ENCODE results near the gene GSKIP.
A peak's percentile ranks its signal among the peaks of the same experiment; 100 is the strongest.

GSKIP gene

GRCh38 chr14:96373538-96373937 is 10.2 kb downstream of the GSKIP start:
- Histone ChIP-seq H3K27ac (ENCODE audit: low read depth, low read length) (no peak overlapping the region), H3K27me3 (ENCODE audit: control insufficient read depth in 1 of 2, insufficient read depth in 2 of 2, low read length in 2 of 2) (no peaks in the 10 kb centered on the region), H3K36me3 (ENCODE audit: control insufficient read depth in 1 of 2, insufficient read depth in 2 of 2, low read length in 2 of 2) (no peaks in the 10 kb centered on the region), H3K4me3 (ENCODE audit: low read depth in 1 of 2, low read length in 2 of 2) (no peak overlapping the region), H3K9me3 (ENCODE audit: control insufficient read depth in 1 of 2, low read length in 2 of 2) (no peaks in the 10 kb centered on the region), H3K4me1 (ENCODE audit: control insufficient read depth in 1 of 2, insufficient read depth in 2 of 2, low read length in 2 of 2) (peaks cover 0 to 11% of the 10 kb centered on the region in 2 donors), H3K9ac (ENCODE audit: low read depth in 1 of 2, low read length in 2 of 2) (no peak overlapping the region)

- Histone ChIP-seq H3K27me3 (ENCODE audit: control insufficient read depth in 1 of 2, insufficient read depth in 2 of 2, low read length in 2 of 2) (no peaks in the 10 kb centered on the region), H3K4me3 (ENCODE audit: low read depth in 1 of 2, low read length in 2 of 2) (no peak overlapping the region), H3K9me3 (ENCODE audit: control insufficient read depth in 1 of 2, low read length in 2 of 2) (no peaks in the 10 kb centered on the region), H3K36me3 (ENCODE audit: control insufficient read depth in 1 of 2, insufficient read depth in 2 of 2, low read length in 2 of 2) (no peaks in the 10 kb centered on the region), H3K27ac (ENCODE audit: low read depth, low read length) (no peak overlapping the region), H3K4me1 (ENCODE audit: control insufficient read depth in 1 of 2, insufficient read depth in 2 of 2, low read length in 2 of 2) (peaks cover 0 to 5% of the 10 kb centered on the region in 2 donors), H3K9ac (ENCODE audit: low read depth in 1 of 2, low read length in 2 of 2) (no peak overlapping the region)
These were observed 12.8 kb downstream of the GSKIP start for GRCh38 chr14:96376093-96376492.

GRCh38 chr14:96380735-96381134 is 17.4 kb downstream of the GSKIP start:
- Histone ChIP-seq H3K36me3 (ENCODE audit: control insufficient read depth in 1 of 2, insufficient read depth in 2 of 2, low read length in 2 of 2) (peaks cover 11 to 24% of the 10 kb centered on the region in 2 donors), H3K4me3 (ENCODE audit: low read depth in 1 of 2, low read length in 2 of 2) (no peak overlapping the region), H3K27me3 (ENCODE audit: control insufficient read depth in 1 of 2, insufficient read depth in 2 of 2, low read length in 2 of 2) (no peaks in the 10 kb centered on the region), H3K9me3 (ENCODE audit: control insufficient read depth in 1 of 2, low read length in 2 of 2) (no peaks in the 10 kb centered on the region), H3K27ac (ENCODE audit: low read depth, low read length) (no peak overlapping the region), H3K4me1 (ENCODE audit: control insufficient read depth in 1 of 2, insufficient read depth in 2 of 2, low read length in 2 of 2) (peaks cover 0 to 5% of the 10 kb centered on the region in 2 donors), H3K9ac (ENCODE audit: low read depth in 1 of 2, low read length in 2 of 2) (no peak overlapping the region)

GRCh38 chr14:96383445-96383844 is 20.1 kb downstream of the GSKIP start:
- H3K36me3 ChIP-seq (ENCODE audit: control insufficient read depth in 1 of 2, insufficient read depth in 2 of 2, low read length in 2 of 2), result peaks cover 12 to 29% of the 10 kb centered on the region in 2 donors

GRCh38 chr14:96384053-96384452 is 20.7 kb downstream of the GSKIP start:
- Histone ChIP-seq H3K4me1 (ENCODE audit: control insufficient read depth in 1 of 2, insufficient read depth in 2 of 2, low read length in 2 of 2) (no peaks in the 10 kb centered on the region), H3K4me3 (ENCODE audit: low read depth in 1 of 2, low read length in 2 of 2) (no peak overlapping the region), H3K27me3 (ENCODE audit: control insufficient read depth in 1 of 2, insufficient read depth in 2 of 2, low read length in 2 of 2) (no peaks in the 10 kb centered on the region), H3K27ac (ENCODE audit: low read depth, low read length) (no peak overlapping the region), H3K9me3 (ENCODE audit: control insufficient read depth in 1 of 2, low read length in 2 of 2) (no peaks in the 10 kb centered on the region), H3K36me3 (ENCODE audit: control insufficient read depth in 1 of 2, insufficient read depth in 2 of 2, low read length in 2 of 2) (peaks cover 12 to 29% of the 10 kb centered on the region in 2 donors), H3K9ac (ENCODE audit: low read depth in 1 of 2, low read length in 2 of 2) (no peak overlapping the region)

More at GRCh38 chr14:96383445-96383844, 20.1 kb downstream of the GSKIP start:
- Histone ChIP-seq H3K9me3 (ENCODE audit: control insufficient read depth in 1 of 2, low read length in 2 of 2) (no peaks in the 10 kb centered on the region), H3K4me3 (ENCODE audit: low read depth in 1 of 2, low read length in 2 of 2) (no peak overlapping the region), H3K9ac (ENCODE audit: low read depth in 1 of 2, low read length in 2 of 2) (no peak overlapping the region), H3K27me3 (ENCODE audit: control insufficient read depth in 1 of 2, insufficient read depth in 2 of 2, low read length in 2 of 2) (no peaks in the 10 kb centered on the region), H3K27ac (ENCODE audit: low read depth, low read length) (no peak overlapping the region), H3K4me1 (ENCODE audit: control insufficient read depth in 1 of 2, insufficient read depth in 2 of 2, low read length in 2 of 2) (no peaks in the 10 kb centered on the region)

GRCh38 chr14:96384740-96385139 is 21.4 kb downstream of the GSKIP start:
- H3K27me3 ChIP-seq (ENCODE audit: control insufficient read depth in 1 of 2, insufficient read depth in 2 of 2, low read length in 2 of 2), result no peaks in the 10 kb centered on the region
- H3K4me1 ChIP-seq (ENCODE audit: control insufficient read depth in 1 of 2, insufficient read depth in 2 of 2, low read length in 2 of 2), result no peaks in the 10 kb centered on the region
- H3K9me3 ChIP-seq (ENCODE audit: control insufficient read depth in 1 of 2, low read length in 2 of 2), result no peaks in the 10 kb centered on the region
- peaks cover 12 to 29% of the 10 kb centered on the region in 2 donors for H3K36me3 ChIP-seq (ENCODE audit: control insufficient read depth in 1 of 2, insufficient read depth in 2 of 2, low read length in 2 of 2)
- no peak overlapping the region for H3K9ac ChIP-seq (ENCODE audit: low read depth in 1 of 2, low read length in 2 of 2)
- no peak overlapping the region for H3K4me3 ChIP-seq (ENCODE audit: low read depth in 1 of 2, low read length in 2 of 2)
- no peak overlapping the region for H3K27ac ChIP-seq (ENCODE audit: low read depth, low read length)

- no peak overlapping the region for H3K4me3 ChIP-seq (ENCODE audit: low read depth in 1 of 2, low read length in 2 of 2)
- no peaks in the 10 kb centered on the region for H3K9me3 ChIP-seq (ENCODE audit: control insufficient read depth in 1 of 2, low read length in 2 of 2)
- H3K9ac ChIP-seq (ENCODE audit: low read depth in 1 of 2, low read length in 2 of 2), result no peak overlapping the region
- H3K27me3 ChIP-seq (ENCODE audit: control insufficient read depth in 1 of 2, insufficient read depth in 2 of 2, low read length in 2 of 2), result no peaks in the 10 kb centered on the region
- H3K27ac ChIP-seq (ENCODE audit: low read depth, low read length), result no peak overlapping the region
- H3K4me1 ChIP-seq (ENCODE audit: control insufficient read depth in 1 of 2, insufficient read depth in 2 of 2, low read length in 2 of 2), result no peaks in the 10 kb centered on the region
- H3K36me3 ChIP-seq (ENCODE audit: control insufficient read depth in 1 of 2, insufficient read depth in 2 of 2, low read length in 2 of 2), result peaks cover 12 to 29% of the 10 kb centered on the region in 2 donors
These were observed 22.1 kb downstream of the GSKIP start for GRCh38 chr14:96385385-96385784.

- Histone ChIP-seq H3K9me3 (ENCODE audit: control insufficient read depth in 1 of 2, low read length in 2 of 2) (no peaks in the 10 kb centered on the region), H3K36me3 (ENCODE audit: control insufficient read depth in 1 of 2, insufficient read depth in 2 of 2, low read length in 2 of 2) (peaks cover 0 to 3% of the 10 kb centered on the region in 2 donors), H3K4me3 (ENCODE audit: low read depth in 1 of 2, low read length in 2 of 2) (peak overlapping the region; percentile 79 to 85), H3K9ac (ENCODE audit: low read depth in 1 of 2, low read length in 2 of 2) (peak overlapping the region; percentile 62 to 69), H3K27me3 (ENCODE audit: control insufficient read depth in 1 of 2, insufficient read depth in 2 of 2, low read length in 2 of 2) (no peaks in the 10 kb centered on the region), H3K4me1 (ENCODE audit: control insufficient read depth in 1 of 2, insufficient read depth in 2 of 2, low read length in 2 of 2) (peaks cover 4 to 11% of the 10 kb centered on the region in 2 donors), H3K27ac (ENCODE audit: low read depth, low read length) (no peak overlapping the region)
These were observed 27.6 kb downstream of the GSKIP start for GRCh38 chr14:96390965-96391292.

GRCh38 chr14:96391293-96392118 is 28.2 kb downstream of the GSKIP start:
- H3K27me3 ChIP-seq (ENCODE audit: control insufficient read depth in 1 of 2, insufficient read depth in 2 of 2, low read length in 2 of 2), result no peaks in the 10 kb centered on the region
- H3K27ac ChIP-seq (ENCODE audit: low read depth, low read length), result peak overlapping the region; percentile 17
- peak overlapping the region; percentile 66 to 69 for H3K9ac ChIP-seq (ENCODE audit: low read depth in 1 of 2, low read length in 2 of 2)
- peaks cover 0 to 3% of the 10 kb centered on the region in 2 donors for H3K36me3 ChIP-seq (ENCODE audit: control insufficient read depth in 1 of 2, insufficient read depth in 2 of 2, low read length in 2 of 2)
- no peaks in the 10 kb centered on the region for H3K9me3 ChIP-seq (ENCODE audit: control insufficient read depth in 1 of 2, low read length in 2 of 2)
- H3K4me1 ChIP-seq (ENCODE audit: control insufficient read depth in 1 of 2, insufficient read depth in 2 of 2, low read length in 2 of 2), result peaks cover 4 to 11% of the 10 kb centered on the region in 2 donors
- H3K4me3 ChIP-seq (ENCODE audit: low read depth in 1 of 2, low read length in 2 of 2), result peak overlapping the region; percentile 79 to 90

GRCh38 chr14:96393071-96393691 is 29.9 kb downstream of the GSKIP start:
- Histone ChIP-seq H3K27me3 (ENCODE audit: control insufficient read depth in 1 of 2, insufficient read depth in 2 of 2, low read length in 2 of 2) (no peaks in the 10 kb centered on the region), H3K4me3 (ENCODE audit: low read depth in 1 of 2, low read length in 2 of 2) (no peak overlapping the region), H3K36me3 (ENCODE audit: control insufficient read depth in 1 of 2, insufficient read depth in 2 of 2, low read length in 2 of 2) (no peaks in the 10 kb centered on the region), H3K4me1 (ENCODE audit: control insufficient read depth in 1 of 2, insufficient read depth in 2 of 2, low read length in 2 of 2) (peaks cover 4 to 11% of the 10 kb centered on the region in 2 donors), H3K27ac (ENCODE audit: low read depth, low read length) (no peak overlapping the region), H3K9ac (ENCODE audit: low read depth in 1 of 2, low read length in 2 of 2) (no peak overlapping the region), H3K9me3 (ENCODE audit: control insufficient read depth in 1 of 2, low read length in 2 of 2) (no peaks in the 10 kb centered on the region)

Measured in duodenal mucosa (tissue), 2 donors.